Uterus (tissue), 2 donors: Measurements from ENCODE around the gene TTLL10.

Source experiments
- POLR2A ChIP-seq, 2 donors: fragments of 450-650 bp; IDR thresholded peaks; one replicate each; pipeline ENCODE4 v1.6.1; 2016; ENCODE audit warnings: antibody characterized with exemption in 2 of 2, mild to moderate bottlenecking in 1 of 2, moderate library complexity in 1 of 2
- TF ChIP-seq, protein P1 (sequence below), 4 experiments: fragments of 200-600 bp in 2 of 4; fragments of 450-650 bp in 2 of 4; sonication (generic) in 2 of 4; IDR thresholded peaks; one replicate each; pipeline ENCODE4 v1.5.1; 2016 to 2019; ENCODE audit warnings: antibody characterized with exemption in 4 of 4, mild to moderate bottlenecking in 2 of 4, moderate library complexity in 1 of 4

DNA sequence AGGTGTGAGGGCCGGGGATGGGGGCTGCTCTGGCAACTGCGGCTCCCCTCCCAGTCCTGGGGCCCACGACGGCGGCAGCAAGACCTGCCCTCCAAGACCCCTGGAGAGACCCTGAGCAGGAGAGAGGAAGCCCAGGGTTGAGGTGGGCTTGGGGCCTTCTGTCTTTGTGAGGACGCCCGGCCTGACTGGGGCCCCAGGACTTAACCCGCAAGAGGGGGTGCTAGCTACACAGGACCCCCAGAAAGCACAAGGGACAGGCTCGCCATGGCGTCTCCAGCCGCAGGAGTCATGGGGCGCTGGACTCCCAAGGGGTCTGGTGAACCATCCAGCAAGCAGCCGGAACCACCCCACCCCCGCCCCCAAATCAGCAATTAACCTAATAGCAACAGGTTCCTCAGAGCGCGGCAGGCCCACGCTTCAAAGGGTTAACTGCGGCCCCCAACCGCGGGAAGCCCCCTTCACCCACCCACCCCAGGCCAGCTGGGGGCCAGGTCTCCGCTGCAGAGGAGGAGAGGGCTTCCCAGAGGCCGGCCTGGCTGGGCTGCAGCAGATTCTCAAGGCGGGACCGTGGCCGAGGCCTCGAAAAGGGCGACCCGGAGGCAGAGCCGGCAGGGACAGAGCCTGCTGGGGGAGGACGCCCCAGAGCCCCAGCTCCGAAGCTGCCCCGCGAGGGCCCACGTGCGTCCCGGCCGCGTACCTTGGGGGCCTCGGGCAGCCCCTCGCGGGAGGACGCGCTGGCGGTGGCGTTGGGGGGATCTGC lies 72.3 kb downstream of the TTLL10 start:
- TF ChIP-seq, protein P1, sequence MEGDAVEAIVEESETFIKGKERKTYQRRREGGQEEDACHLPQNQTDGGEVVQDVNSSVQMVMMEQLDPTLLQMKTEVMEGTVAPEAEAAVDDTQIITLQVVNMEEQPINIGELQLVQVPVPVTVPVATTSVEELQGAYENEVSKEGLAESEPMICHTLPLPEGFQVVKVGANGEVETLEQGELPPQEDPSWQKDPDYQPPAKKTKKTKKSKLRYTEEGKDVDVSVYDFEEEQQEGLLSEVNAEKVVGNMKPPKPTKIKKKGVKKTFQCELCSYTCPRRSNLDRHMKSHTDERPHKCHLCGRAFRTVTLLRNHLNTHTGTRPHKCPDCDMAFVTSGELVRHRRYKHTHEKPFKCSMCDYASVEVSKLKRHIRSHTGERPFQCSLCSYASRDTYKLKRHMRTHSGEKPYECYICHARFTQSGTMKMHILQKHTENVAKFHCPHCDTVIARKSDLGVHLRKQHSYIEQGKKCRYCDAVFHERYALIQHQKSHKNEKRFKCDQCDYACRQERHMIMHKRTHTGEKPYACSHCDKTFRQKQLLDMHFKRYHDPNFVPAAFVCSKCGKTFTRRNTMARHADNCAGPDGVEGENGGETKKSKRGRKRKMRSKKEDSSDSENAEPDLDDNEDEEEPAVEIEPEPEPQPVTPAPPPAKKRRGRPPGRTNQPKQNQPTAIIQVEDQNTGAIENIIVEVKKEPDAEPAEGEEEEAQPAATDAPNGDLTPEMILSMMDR (IDR thresholded peaks at IDR 0.05): no peak
- TF ChIP-seq POLR2A (IDR thresholded peaks at IDR 0.05): no peak
